ENCODE measurements around the gene SIT1.
A peak's percentile ranks its signal among the peaks of the same experiment; 100 is the strongest.

SIT1 gene

GRCh38 chr9:35616681-35617459 lies 33.9 kb downstream of the SIT1 start (continued):
- TF ChIP-seq WT1 (tag by site-specific recombination; IDR thresholded peaks at IDR 0.05): no peak

GRCh38 chr9:35615981-35616680 lies 34.6 kb downstream of the SIT1 start:
- Histone ChIP-seq H3K9me3 (ENCODE audit: control insufficient read depth, insufficient read depth, low read depth, low read length) (no peaks in the 10 kb centered on the region), H3K27ac (ENCODE audit: extremely low read depth, low read depth, low read length) (no peak overlapping the region), H3K4me3 (ENCODE audit: low read depth, low read length) (no peak overlapping the region), H3K4me1 (ENCODE audit: control insufficient read depth, insufficient read depth, low read length) (no peaks in the 10 kb centered on the region), H3K36me3 (ENCODE audit: control insufficient read depth in 2 of 2, insufficient read depth in 1 of 2, low read length in 2 of 2) (no peaks in the 10 kb centered on the region)
- POLR2A ChIA-PET: interaction anchor here (1.2 kb wide), 1 partner anchor 116 kb away, joined by 4 read pairs; the partner anchor contains the start of gene TLN1
- CTCF ChIA-PET: interaction anchor here (0.6 to 1.5 kb wide), 5 partner anchors 10 to 80 kb away, joined by 3 to 6 read pairs (median 4); no protein-coding TSS in a partner anchor
- TF ChIP-seq ZNF10 (tag by site-specific recombination; IDR thresholded peaks at IDR 0.05): no peak
- TF ChIP-seq, protein P1, sequence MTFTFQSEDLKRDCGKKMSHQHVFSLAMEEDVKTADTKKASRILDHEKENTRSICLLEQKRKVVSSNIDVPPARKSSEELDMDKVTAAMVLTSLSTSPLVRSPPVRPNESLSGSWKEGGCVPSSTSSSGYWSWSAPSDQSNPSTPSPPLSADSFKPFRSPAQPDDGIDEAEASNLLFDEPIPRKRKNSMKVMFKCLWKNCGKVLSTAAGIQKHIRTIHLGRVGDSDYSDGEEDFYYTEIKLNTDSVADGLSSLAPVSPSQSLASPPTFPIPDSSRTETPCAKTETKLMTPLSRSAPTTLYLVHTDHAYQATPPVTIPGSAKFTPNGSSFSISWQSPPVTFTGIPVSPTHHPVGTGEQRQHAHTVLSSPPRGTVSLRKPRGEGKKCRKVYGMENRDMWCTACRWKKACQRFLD (tag by site-specific recombination; IDR thresholded peaks at IDR 0.05): no peak
- TF ChIP-seq ZNF555 (tag by site-specific recombination; conservative IDR thresholded peaks at IDR 0.05): no peak
- TF ChIP-seq ZNF274 (IDR thresholded peaks at IDR 0.05; ENCODE audit: low read length): no peak
- no peak for TF ChIP-seq ZNF274 (tag by site-specific recombination; IDR thresholded peaks at IDR 0.05; ENCODE audit: borderline replicate concordance)
- no peak for TF ChIP-seq ZNF544 (tag by site-specific recombination; IDR thresholded peaks at IDR 0.05)
- TF ChIP-seq ZNF843 (tag by site-specific recombination; IDR thresholded peaks at IDR 0.05): no peak
- no peak for TF ChIP-seq ZNF37A (tag by site-specific recombination; IDR thresholded peaks at IDR 0.05)
- no peak for TF ChIP-seq ZNF174 (tag by site-specific recombination; IDR thresholded peaks at IDR 0.05)
- TF ChIP-seq, protein P2, sequence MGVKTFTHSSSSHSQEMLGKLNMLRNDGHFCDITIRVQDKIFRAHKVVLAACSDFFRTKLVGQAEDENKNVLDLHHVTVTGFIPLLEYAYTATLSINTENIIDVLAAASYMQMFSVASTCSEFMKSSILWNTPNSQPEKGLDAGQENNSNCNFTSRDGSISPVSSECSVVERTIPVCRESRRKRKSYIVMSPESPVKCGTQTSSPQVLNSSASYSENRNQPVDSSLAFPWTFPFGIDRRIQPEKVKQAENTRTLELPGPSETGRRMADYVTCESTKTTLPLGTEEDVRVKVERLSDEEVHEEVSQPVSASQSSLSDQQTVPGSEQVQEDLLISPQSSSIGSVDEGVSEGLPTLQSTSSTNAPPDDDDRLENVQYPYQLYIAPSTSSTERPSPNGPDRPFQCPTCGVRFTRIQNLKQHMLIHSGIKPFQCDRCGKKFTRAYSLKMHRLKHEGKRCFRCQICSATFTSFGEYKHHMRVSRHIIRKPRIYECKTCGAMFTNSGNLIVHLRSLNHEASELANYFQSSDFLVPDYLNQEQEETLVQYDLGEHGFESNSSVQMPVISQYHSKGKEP (tag by site-specific recombination; IDR thresholded peaks at IDR 0.05): no peak
- peak; percentile 78 for TF ChIP-seq SCRT2 (tag by site-specific recombination; IDR thresholded peaks at IDR 0.05)
- TF ChIP-seq GLIS2 (tag by site-specific recombination; IDR thresholded peaks at IDR 0.05): no peak
- TF ChIP-seq, protein P3, sequence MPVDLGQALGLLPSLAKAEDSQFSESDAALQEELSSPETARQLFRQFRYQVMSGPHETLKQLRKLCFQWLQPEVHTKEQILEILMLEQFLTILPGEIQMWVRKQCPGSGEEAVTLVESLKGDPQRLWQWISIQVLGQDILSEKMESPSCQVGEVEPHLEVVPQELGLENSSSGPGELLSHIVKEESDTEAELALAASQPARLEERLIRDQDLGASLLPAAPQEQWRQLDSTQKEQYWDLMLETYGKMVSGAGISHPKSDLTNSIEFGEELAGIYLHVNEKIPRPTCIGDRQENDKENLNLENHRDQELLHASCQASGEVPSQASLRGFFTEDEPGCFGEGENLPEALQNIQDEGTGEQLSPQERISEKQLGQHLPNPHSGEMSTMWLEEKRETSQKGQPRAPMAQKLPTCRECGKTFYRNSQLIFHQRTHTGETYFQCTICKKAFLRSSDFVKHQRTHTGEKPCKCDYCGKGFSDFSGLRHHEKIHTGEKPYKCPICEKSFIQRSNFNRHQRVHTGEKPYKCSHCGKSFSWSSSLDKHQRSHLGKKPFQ (tag by site-specific recombination; IDR thresholded peaks at IDR 0.05): no peak
- TF ChIP-seq, protein P4, sequence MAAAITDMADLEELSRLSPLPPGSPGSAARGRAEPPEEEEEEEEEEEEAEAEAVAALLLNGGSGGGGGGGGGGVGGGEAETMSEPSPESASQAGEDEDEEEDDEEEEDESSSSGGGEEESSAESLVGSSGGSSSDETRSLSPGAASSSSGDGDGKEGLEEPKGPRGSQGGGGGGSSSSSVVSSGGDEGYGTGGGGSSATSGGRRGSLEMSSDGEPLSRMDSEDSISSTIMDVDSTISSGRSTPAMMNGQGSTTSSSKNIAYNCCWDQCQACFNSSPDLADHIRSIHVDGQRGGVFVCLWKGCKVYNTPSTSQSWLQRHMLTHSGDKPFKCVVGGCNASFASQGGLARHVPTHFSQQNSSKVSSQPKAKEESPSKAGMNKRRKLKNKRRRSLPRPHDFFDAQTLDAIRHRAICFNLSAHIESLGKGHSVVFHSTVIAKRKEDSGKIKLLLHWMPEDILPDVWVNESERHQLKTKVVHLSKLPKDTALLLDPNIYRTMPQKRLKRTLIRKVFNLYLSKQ (tag by site-specific recombination; IDR thresholded peaks at IDR 0.05; ENCODE audit: borderline replicate concordance): no peak
- TF ChIP-seq ZNF670 (tag by site-specific recombination; IDR thresholded peaks at IDR 0.05; ENCODE audit: low read depth): no peak
- no peak for TF ChIP-seq ZNF664 (tag by site-specific recombination; IDR thresholded peaks at IDR 0.05)
- TF ChIP-seq ZNF768 (tag by site-specific recombination; IDR thresholded peaks at IDR 0.05): no peak
- TF ChIP-seq SCRT1 (tag by site-specific recombination; IDR thresholded peaks at IDR 0.05; ENCODE audit: borderline replicate concordance): peak; percentile 70
- TF ChIP-seq ZNF335 (tag by site-specific recombination; conservative IDR thresholded peaks at IDR 0.05): 0 out of 2 replicates have a peak, but pooled peaks have one; percentile 27
- no peak for TF ChIP-seq ZBTB1 (tag by site-specific recombination; IDR thresholded peaks at IDR 0.05)
- TF ChIP-seq ZNF16 (tag by site-specific recombination; IDR thresholded peaks at IDR 0.05; ENCODE audit: low read depth): no peak
- TF ChIP-seq ZBTB17 (tag by site-specific recombination; IDR thresholded peaks at IDR 0.05): 0 out of 2 replicates have a peak, but pooled peaks have one; percentile 15
- TF ChIP-seq ZBTB20 (tag by site-specific recombination; IDR thresholded peaks at IDR 0.05): no peak
- TF ChIP-seq REPIN1 (tag by site-specific recombination; IDR thresholded peaks at IDR 0.05; ENCODE audit: low read depth): no peak
- no peak for TF ChIP-seq ZNF513 (tag by site-specific recombination; IDR thresholded peaks at IDR 0.05)
